Ascending aorta (tissue), 2 donors: ENCODE data around the gene PPM1L. TPM values are rescaled to one million over a fixed set of nuclear protein-coding genes. Genes with fewer than 3 reads are reported as not detected.

ENCODE experiments used
- DNase-seq, 2 donors: peaks; one replicate each; pipeline ENCODE4 v3.0.0-alpha.2; 2019; ENCODE audit warnings: low spot score in 2 of 2
- H3K27ac ChIP-seq, 2 donors: fragments of 200-600 bp; sonication (generic); one replicate each; pipeline ENCODE4 v1.5.1; 2016 to 2017; ENCODE audit warnings: mild to moderate bottlenecking in 1 of 2
- H3K27me3 ChIP-seq: fragments of 200-600 bp; sonication (generic); one replicate; pipeline ENCODE4 v1.5.1; 2017
- H3K36me3 ChIP-seq, 2 donors: fragments of 200-600 bp; sonication (generic); one replicate each; pipeline ENCODE4 v1.5.1; 2016
- H3K4me1 ChIP-seq, 2 donors: fragments of 200-600 bp; sonication (generic); one replicate each; pipeline ENCODE4 v1.5.1; 2016 to 2017; ENCODE audit warnings: mild to moderate bottlenecking in 1 of 2
- H3K4me3 ChIP-seq, 2 donors: fragments of 200-600 bp; sonication (generic); one replicate each; pipeline ENCODE4 v1.5.1; 2016 to 2017; ENCODE audit warnings: mild to moderate bottlenecking in 1 of 2
- H3K9me3 ChIP-seq, 2 donors: fragments of 200-600 bp; sonication (generic); one replicate each; pipeline ENCODE4 v1.5.1; 2016
- intact Hi-C: fragments of 100-400 bp; cut with DNase I; formaldehyde crosslinking; loops from one replicate; pipeline ENCODE4 v1.15.1; 2023
- total RNA-seq: library from RNA; depleted of rRNA; stranded (reverse); fragments of >200 nt; gene quantifications from one replicate; pipeline ENCODE4 v1.1.0, GENCODE V29; 2016
- TF ChIP-seq, protein P1 (sequence below), 3 experiments: fragments of 200-600 bp in 2 of 3; fragments of 450-650 bp in 1 of 3; sonication (generic) in 2 of 3; IDR thresholded peaks; one replicate each; pipeline ENCODE4 v1.5.1; 2016 to 2019; ENCODE audit warnings: antibody characterized with exemption in 3 of 3, mild to moderate bottlenecking in 1 of 3, moderate library complexity in 1 of 3

PPM1L gene
- total RNA-seq, 1 donor from 2014 or later, result 20.3 TPM

DNA sequence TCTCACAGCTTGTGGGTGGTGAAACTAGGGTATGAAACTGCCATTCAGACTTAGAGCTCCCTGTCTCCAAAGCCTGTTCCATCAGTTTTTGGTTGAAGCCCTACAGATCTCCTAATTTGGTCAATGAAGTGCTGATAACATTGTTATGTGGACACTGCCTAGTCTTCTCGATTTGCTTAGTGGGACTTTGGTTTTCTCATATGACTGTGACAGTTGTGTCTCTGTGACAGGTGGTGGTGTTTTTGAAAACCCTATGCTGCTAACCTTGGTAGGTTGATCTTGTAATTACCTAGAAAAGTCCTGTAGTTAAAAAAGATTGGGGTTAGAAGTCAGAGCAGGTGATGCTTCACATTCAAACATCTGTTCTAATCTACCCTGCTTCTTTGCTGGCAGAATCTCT, 9.2 kb downstream of the PPM1L start:
- Histone ChIP-seq H3K9me3 (no peaks in the 10 kb centered on the region), H3K27ac (no peak overlapping the region), H3K4me1 (no peaks in the 10 kb centered on the region), H3K36me3 (no peaks in the 10 kb centered on the region), H3K27me3 (no peaks in the 10 kb centered on the region), H3K4me3 (no peak overlapping the region)
- no peak for DNase-seq
- intact Hi-C loops, result no loop called here
- TF ChIP-seq, protein P1, sequence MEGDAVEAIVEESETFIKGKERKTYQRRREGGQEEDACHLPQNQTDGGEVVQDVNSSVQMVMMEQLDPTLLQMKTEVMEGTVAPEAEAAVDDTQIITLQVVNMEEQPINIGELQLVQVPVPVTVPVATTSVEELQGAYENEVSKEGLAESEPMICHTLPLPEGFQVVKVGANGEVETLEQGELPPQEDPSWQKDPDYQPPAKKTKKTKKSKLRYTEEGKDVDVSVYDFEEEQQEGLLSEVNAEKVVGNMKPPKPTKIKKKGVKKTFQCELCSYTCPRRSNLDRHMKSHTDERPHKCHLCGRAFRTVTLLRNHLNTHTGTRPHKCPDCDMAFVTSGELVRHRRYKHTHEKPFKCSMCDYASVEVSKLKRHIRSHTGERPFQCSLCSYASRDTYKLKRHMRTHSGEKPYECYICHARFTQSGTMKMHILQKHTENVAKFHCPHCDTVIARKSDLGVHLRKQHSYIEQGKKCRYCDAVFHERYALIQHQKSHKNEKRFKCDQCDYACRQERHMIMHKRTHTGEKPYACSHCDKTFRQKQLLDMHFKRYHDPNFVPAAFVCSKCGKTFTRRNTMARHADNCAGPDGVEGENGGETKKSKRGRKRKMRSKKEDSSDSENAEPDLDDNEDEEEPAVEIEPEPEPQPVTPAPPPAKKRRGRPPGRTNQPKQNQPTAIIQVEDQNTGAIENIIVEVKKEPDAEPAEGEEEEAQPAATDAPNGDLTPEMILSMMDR (IDR thresholded peaks at IDR 0.05), result no peak

DNA sequence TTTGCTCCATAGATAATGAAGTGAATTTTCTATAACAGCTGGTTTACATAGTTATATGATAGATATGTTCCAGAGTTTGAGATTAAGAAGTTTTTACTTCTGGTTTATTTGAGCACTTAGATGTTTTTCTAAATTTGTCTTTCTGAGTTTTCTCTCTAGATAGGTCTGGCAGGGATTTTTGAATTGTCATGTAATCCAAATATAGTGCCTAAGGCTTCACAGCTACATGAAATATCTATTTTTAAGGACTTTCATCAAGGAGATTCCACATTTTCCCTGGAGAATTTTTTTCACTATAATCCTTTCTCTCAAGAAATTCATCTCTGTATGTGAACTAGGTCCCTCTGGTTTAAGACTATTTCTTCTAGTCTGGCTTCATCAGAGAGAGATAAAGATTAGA, 12.0 kb downstream of the PPM1L start:
- H3K9me3 ChIP-seq, result no peaks in the 10 kb centered on the region
- no peak overlapping the region for H3K4me3 ChIP-seq
- H3K27me3 ChIP-seq, result no peaks in the 10 kb centered on the region
- no peaks in the 10 kb centered on the region for H3K36me3 ChIP-seq
- TF ChIP-seq, protein P1 (IDR thresholded peaks at IDR 0.05), result no peak
- no peak overlapping the region for H3K27ac ChIP-seq
- H3K4me1 ChIP-seq, result no peaks in the 10 kb centered on the region
- DNase-seq, result no peak
- intact Hi-C loops, result no loop called here

DNA sequence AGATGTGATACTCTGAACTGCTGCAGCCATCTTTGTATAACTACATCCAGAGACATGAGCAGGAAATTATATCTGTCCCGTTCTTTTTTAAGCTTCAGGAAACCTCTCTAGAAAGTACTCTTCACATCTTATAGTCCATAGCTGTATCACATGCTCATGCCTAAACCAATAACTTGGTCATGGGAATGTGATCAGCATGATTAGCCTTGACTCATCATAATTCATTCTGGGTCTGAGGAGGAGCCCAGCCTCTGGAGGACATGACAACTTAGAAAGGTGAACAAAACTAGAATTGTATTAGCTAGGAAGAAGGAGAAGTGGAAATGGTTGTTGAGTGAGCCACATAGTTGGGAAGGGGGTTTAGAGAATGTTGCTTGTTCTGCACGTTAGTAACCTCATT, 12.9 kb downstream of the PPM1L start:
- TF ChIP-seq, protein P1 (IDR thresholded peaks at IDR 0.05), result no peak
- DNase-seq, result no peak
- no peaks in the 10 kb centered on the region for H3K4me1 ChIP-seq
- H3K27me3 ChIP-seq, result no peaks in the 10 kb centered on the region
- intact Hi-C loops, result no loop called here
- H3K9me3 ChIP-seq, result no peaks in the 10 kb centered on the region
- no peak overlapping the region for H3K27ac ChIP-seq
- H3K36me3 ChIP-seq, result no peaks in the 10 kb centered on the region
- H3K4me3 ChIP-seq, result no peak overlapping the region

DNA sequence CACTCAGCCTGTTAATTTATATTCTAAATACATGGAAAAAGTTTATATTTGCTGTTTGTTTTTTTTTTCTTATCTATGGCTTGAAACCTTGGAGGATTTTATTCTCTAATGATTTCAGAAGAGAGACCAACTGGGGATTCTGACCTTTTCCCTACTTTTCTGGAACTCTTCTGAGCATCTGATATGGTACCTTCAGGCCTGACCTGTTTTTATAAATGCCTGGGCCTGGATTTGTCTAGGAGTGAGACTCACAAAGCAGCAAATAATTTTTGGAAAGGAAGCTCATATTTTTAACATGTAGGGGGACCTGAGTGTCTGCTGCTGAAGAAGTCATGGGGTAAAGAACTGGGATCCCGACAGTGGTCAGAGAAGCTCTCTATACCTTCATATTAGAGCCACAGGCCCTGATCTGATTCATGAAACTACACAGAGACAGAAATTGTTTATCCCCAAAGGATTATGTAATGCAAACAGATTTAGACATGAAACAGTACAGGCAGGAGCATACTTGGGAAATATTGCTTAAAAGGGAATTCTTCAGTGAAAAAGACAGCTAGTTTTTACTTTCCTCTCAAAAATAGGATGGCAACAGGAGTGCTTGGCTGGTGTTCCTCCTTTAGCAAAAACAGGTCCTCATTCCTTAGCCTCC, 15.9 kb downstream of the PPM1L start:
- intact Hi-C loops, result no loop called here
- Histone ChIP-seq H3K4me1 (no peaks in the 10 kb centered on the region), H3K27ac (no peak overlapping the region), H3K27me3 (no peaks in the 10 kb centered on the region), H3K36me3 (no peaks in the 10 kb centered on the region), H3K4me3 (no peak overlapping the region), H3K9me3 (no peaks in the 10 kb centered on the region)
- no peak for DNase-seq
- TF ChIP-seq, protein P1 (IDR thresholded peaks at IDR 0.05), result no peak

DNA sequence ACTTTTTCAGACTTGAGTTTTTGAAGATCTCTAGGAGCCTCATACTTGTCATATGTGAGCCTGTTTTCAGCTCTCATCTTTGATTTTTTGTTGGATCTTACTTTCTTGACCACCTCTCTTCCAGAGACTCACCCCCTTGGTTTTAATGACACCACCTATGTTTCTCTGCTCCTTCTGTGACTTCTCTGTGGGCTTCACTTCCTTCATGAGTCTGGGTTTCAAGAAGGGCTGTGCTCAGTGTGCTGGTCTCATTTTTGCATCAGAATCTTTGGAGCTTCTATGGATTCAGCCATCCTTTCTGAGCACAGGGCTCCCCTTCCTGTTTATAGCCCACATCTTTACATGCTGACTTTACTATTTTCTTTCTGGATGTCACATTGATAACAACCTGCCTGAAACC, 17.7 kb downstream of the PPM1L start:
- Histone ChIP-seq H3K36me3 (no peaks in the 10 kb centered on the region), H3K27me3 (no peaks in the 10 kb centered on the region), H3K4me3 (no peak overlapping the region), H3K27ac (no peak overlapping the region), H3K4me1 (no peaks in the 10 kb centered on the region), H3K9me3 (no peaks in the 10 kb centered on the region)
- TF ChIP-seq, protein P1 (IDR thresholded peaks at IDR 0.05), result no peak
- no peak for DNase-seq
- intact Hi-C loops, result no loop called here

DNA sequence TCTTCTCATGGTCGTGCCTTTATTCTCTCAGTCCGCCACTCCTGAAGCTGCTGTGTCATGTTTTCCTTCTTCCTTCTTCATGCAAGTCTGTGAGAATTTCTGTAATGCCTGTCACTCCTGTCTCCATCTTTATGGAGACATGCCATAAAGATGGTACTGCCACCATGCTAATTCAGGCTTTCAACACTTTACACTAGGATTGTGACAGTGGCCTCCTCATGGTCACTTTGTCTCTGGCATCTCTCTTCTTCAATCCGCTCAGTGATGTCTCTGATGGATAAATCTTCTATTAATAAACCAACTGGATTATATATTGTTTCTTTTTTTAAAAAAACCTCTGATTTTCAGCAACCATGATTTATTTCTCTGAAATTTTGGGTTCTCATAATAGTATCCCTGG, 18.1 kb downstream of the PPM1L start:
- Histone ChIP-seq H3K27me3 (no peaks in the 10 kb centered on the region), H3K4me1 (no peaks in the 10 kb centered on the region), H3K27ac (no peak overlapping the region), H3K9me3 (no peaks in the 10 kb centered on the region), H3K4me3 (no peak overlapping the region), H3K36me3 (no peaks in the 10 kb centered on the region)
- intact Hi-C loops, result no loop called here
- TF ChIP-seq, protein P1 (IDR thresholded peaks at IDR 0.05), result no peak
- no peak for DNase-seq
